HepG2 (cell line): ENCODE measurements around the gene DHRS13. TPM values are rescaled to one million over a fixed set of nuclear protein-coding genes. Genes with fewer than 3 reads are reported as not detected.
A peak's percentile ranks its signal among the peaks of the same experiment; 100 is the strongest.

ENCODE experiments used
- ETV5 ChIP-seq: IDR thresholded peaks from 2 replicates; pipeline ENCODE4 v1.6.1; 2018; ENCODE audit warnings: missing biosample characterization, missing genetic modification reagents, inconsistent platforms, borderline replicate concordance
- GABPA ChIP-seq, 2 experiments: IDR thresholded peaks; 2 replicates each; pipeline ENCODE4 v1.6.1; 2011 to 2016; ENCODE audit warnings: low read depth in 2 of 2, low read length in 1 of 2, missing biosample characterization in 1 of 2, missing genetic modification characterization in 1 of 2
- GLI4 ChIP-seq: sonication (generic); formaldehyde crosslinking; IDR thresholded peaks from 2 replicates; pipeline ENCODE4 v1.5.1; 2020; ENCODE audit warnings: missing genetic modification reagents, mild to moderate bottlenecking, moderate library complexity, borderline replicate concordance
- HOXA3 ChIP-seq: sonication (generic); formaldehyde crosslinking; IDR thresholded peaks from 2 replicates; pipeline ENCODE4 v1.5.0; 2020; ENCODE audit warnings: missing genetic modification reagents
- KAT7 ChIP-seq: IDR thresholded peaks from 2 replicates; pipeline ENCODE4 v1.6.1; 2018; ENCODE audit warnings: borderline replicate concordance, missing compliant biosample characterization
- MEIS2 ChIP-seq: sonication (generic); formaldehyde crosslinking; IDR thresholded peaks from 2 replicates; pipeline ENCODE4 v1.9.0; 2021; ENCODE audit warnings: mild to moderate bottlenecking, missing genetic modification reagents
- NBN ChIP-seq: fragments of 450-650 bp; conservative IDR thresholded peaks from 2 replicates; pipeline ENCODE4 v1.6.1; 2017
- NR2F6 ChIP-seq, 2 experiments: IDR thresholded peaks; 2 replicates each; pipeline ENCODE4 v1.6.1; 2016; ENCODE audit warnings: antibody characterized with exemption in 1 of 2, mild to moderate bottlenecking in 1 of 2
- PHF8 ChIP-seq: sonication (generic); formaldehyde crosslinking; IDR thresholded peaks from 2 replicates; pipeline ENCODE4 v1.5.0; 2020; ENCODE audit warnings: missing genetic modification reagents
- RCOR2 ChIP-seq: IDR thresholded peaks from 2 replicates; pipeline ENCODE4 v1.6.1; 2016; ENCODE audit warnings: missing biosample characterization, missing genetic modification reagents
- SRSF1 ChIP-seq: fragments of 200-400 bp; formaldehyde crosslinking; optimal IDR thresholded peaks from 2 replicates; pipeline ENCODE3; 2017; ENCODE audit warnings: mild to moderate bottlenecking, low read depth, low read length, moderate library complexity
- ZBTB1 ChIP-seq: sonication (generic); formaldehyde crosslinking; IDR thresholded peaks from 2 replicates; pipeline ENCODE4 v1.4.0; 2020; ENCODE audit warnings: missing genetic modification reagents, borderline replicate concordance
- ZFP90 ChIP-seq: sonication (generic); formaldehyde crosslinking; IDR thresholded peaks from 2 replicates; pipeline ENCODE4 v1.8.0; 2022; ENCODE audit warnings: missing genetic modification reagents, mild to moderate bottlenecking, inconsistent platforms, borderline replicate concordance
- ZMYM4 ChIP-seq: sonication (generic); formaldehyde crosslinking; IDR thresholded peaks from 2 replicates; pipeline ENCODE4 v1.8.1; 2023; ENCODE audit warnings: mild to moderate bottlenecking, missing genetic modification reagents
- ZNF235 ChIP-seq: sonication (generic); formaldehyde crosslinking; IDR thresholded peaks from 2 replicates; pipeline ENCODE4 v1.8.1; 2023; ENCODE audit warnings: mild to moderate bottlenecking, missing genetic modification reagents, borderline replicate concordance
- ZNF280B ChIP-seq: sonication (generic); formaldehyde crosslinking; IDR thresholded peaks from 2 replicates; pipeline ENCODE4 v1.5.0; 2020; ENCODE audit warnings: missing genetic modification reagents, mild to moderate bottlenecking, borderline replicate concordance
- ZNF547 ChIP-seq: sonication (generic); formaldehyde crosslinking; IDR thresholded peaks from 2 replicates; pipeline ENCODE4 v1.5.1; 2020; ENCODE audit warnings: mild to moderate bottlenecking, missing genetic modification reagents
- ZNF629 ChIP-seq: sonication (generic); formaldehyde crosslinking; conservative IDR thresholded peaks from 2 replicates; pipeline ENCODE4 v1.5.0; 2020; ENCODE audit warnings: missing genetic modification reagents
- ZNF776 ChIP-seq: sonication (generic); formaldehyde crosslinking; IDR thresholded peaks from 2 replicates; pipeline ENCODE4 v1.4.0; 2020; ENCODE audit warnings: mild to moderate bottlenecking, missing genetic modification reagents
- ZNF800 ChIP-seq: sonication (generic); formaldehyde crosslinking; IDR thresholded peaks from 2 replicates; pipeline ENCODE4 v1.4.0; 2020; ENCODE audit warnings: missing genetic modification reagents
- polyA plus RNA-seq, 8 experiments: library from polyadenylated mRNA; depleted of rRNA in 3 of 8; stranded (reverse) in 7 of 8; unstranded in 1 of 8; fragments of >200 nt; fragmentation: Illumina TruSeq in 4 of 8; extraction: Trizol in 4 of 8; gene quantifications; 2 replicates each; pipeline versions ENCODE4 v1.2.1 to v1.2.3, GENCODE V29; 2011 to 2016; ENCODE audit warnings: low read depth in 4 of 8, missing spikeins in 1 of 8, mixed read lengths in 1 of 8; ENCODE audit not compliant: insufficient read depth in 1 of 8
- total RNA-seq, 5 experiments: library from RNA; depleted of rRNA; stranded (reverse); fragments of >200 nt; fragmentation: Illumina TruSeq; extraction: Trizol; gene quantifications; 2 replicates each; pipeline ENCODE4 v1.2.3, GENCODE V29; 2016; ENCODE audit warnings: low read depth in 1 of 5
- TF ChIP-seq, protein P1 (sequence below): IDR thresholded peaks from 2 replicates; pipeline ENCODE4 v1.6.1; 2016

DHRS13 gene
- total and polyA plus RNA-seq, 2 of the 13 experiments (the other 11 are each of a cell fraction or from before 2014, with no cell fraction given) = 11.8 to 12.6 TPM

- peak; percentile 58; the same call in 1 of the 2 replicates for TF ChIP-seq ZNF547
- peak; percentile 68 for TF ChIP-seq GABPA (IDR thresholded peaks at IDR 0.05; ENCODE audit: low read depth, low read length)
- TF ChIP-seq GABPA (CRISPR knock-in tag; IDR thresholded peaks at IDR 0.05; ENCODE audit: low read depth) = peak; percentile 63; the same call in 1 of the 2 replicates
- no peak for TF ChIP-seq ZBTB1 (CRISPR knock-in tag)
- TF ChIP-seq ETV5 (CRISPR knock-in tag) = peak; percentile 71; the same call in 1 of the 2 replicates
- TF ChIP-seq GLI4 = peak; percentile 30; the same call in 1 of the 2 replicates
- TF ChIP-seq ZNF800 (CRISPR knock-in tag) = no peak; the same call in 1 of the 2 replicates
- TF ChIP-seq ZNF235 (CRISPR knock-in tag) = no peak
- peak; percentile 96 for TF ChIP-seq SRSF1
- TF ChIP-seq MEIS2 (CRISPR knock-in tag) = no peak
- TF ChIP-seq ZFP90 (CRISPR knock-in tag) = peak; percentile 42; the same call in 1 of the 2 replicates
- TF ChIP-seq, protein P1, sequence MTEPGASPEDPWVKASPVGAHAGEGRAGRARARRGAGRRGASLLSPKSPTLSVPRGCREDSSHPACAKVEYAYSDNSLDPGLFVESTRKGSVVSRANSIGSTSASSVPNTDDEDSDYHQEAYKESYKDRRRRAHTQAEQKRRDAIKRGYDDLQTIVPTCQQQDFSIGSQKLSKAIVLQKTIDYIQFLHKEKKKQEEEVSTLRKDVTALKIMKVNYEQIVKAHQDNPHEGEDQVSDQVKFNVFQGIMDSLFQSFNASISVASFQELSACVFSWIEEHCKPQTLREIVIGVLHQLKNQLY = no peak
- no peak for TF ChIP-seq RCOR2 (CRISPR knock-in tag)
- TF ChIP-seq NR2F6 (IDR thresholded peaks at IDR 0.05) = no peak
- peak; percentile 7; the same call in 1 of the 2 replicates for TF ChIP-seq NR2F6 (CRISPR knock-in tag; IDR thresholded peaks at IDR 0.05)
- peak; percentile 16; the same call in 1 of the 2 replicates for TF ChIP-seq ZNF629 (CRISPR knock-in tag)
- TF ChIP-seq KAT7 (CRISPR knock-in tag) = 0 out of 2 replicates have a peak, but pooled peaks have one; percentile 27
- peak; percentile 19; the same call in 1 of the 2 replicates for TF ChIP-seq ZNF280B
- peak; percentile 53 for TF ChIP-seq ZMYM4 (CRISPR knock-in tag)
- TF ChIP-seq ZNF776 (CRISPR knock-in tag) = peak; percentile 22; the same call in 1 of the 2 replicates
- TF ChIP-seq PHF8 (CRISPR knock-in tag) = peak; percentile 91
- no peak for TF ChIP-seq NBN
- TF ChIP-seq HOXA3 = peak; percentile 79
Measured at GRCh38 chr17:28896884-28897768, 5.8 kb downstream of the DHRS13 start, which contains the start of gene FLOT2 (continued).
